GM12878 (cell line): ENCODE results near the gene ERVH48-1. TPM values are rescaled to one million over a fixed set of nuclear protein-coding genes. Genes with fewer than 3 reads are reported as not detected.

Experiments used
- ASH2L ChIP-seq: fragments of 300-600, 200-600 bp; sonication (generic); IDR thresholded peaks from 2 replicates; pipeline ENCODE4 v1.6.1; 2017; ENCODE audit warnings: low read depth, mild to moderate bottlenecking, borderline replicate concordance
- ATF7 ChIP-seq: fragments of 450-650 bp; IDR thresholded peaks from 2 replicates; pipeline ENCODE4 v1.6.1; 2016; ENCODE audit warnings: low read depth, mild to moderate bottlenecking
- BCL11A ChIP-seq: IDR thresholded peaks from 2 replicates; pipeline ENCODE4 v1.6.1; 2011; ENCODE audit warnings: low read depth, low read length
- BCL3 ChIP-seq: IDR thresholded peaks from 2 replicates; pipeline ENCODE4 v1.6.1; 2011; ENCODE audit warnings: borderline replicate concordance, low read depth, mild to moderate bottlenecking, moderate library complexity, low read length; ENCODE audit not compliant: insufficient read depth, poor library complexity, severe bottlenecking
- BMI1 ChIP-seq: fragments of 450-650 bp; IDR thresholded peaks from 2 replicates; pipeline ENCODE4 v1.6.1; 2016; ENCODE audit warnings: mild to moderate bottlenecking, moderate library complexity, borderline replicate concordance
- CBFB ChIP-seq: IDR thresholded peaks from 2 replicates; pipeline ENCODE4 v1.6.1; 2016; ENCODE audit warnings: antibody characterized with exemption, low read depth
- CBX5 ChIP-seq: sonication (generic); IDR thresholded peaks from 2 replicates; pipeline ENCODE4 v1.6.1; 2016; ENCODE audit warnings: low read depth, moderate library complexity, mild to moderate bottlenecking, inconsistent platforms
- ESRRA ChIP-seq: IDR thresholded peaks from 2 replicates; pipeline ENCODE4 v1.6.1; 2012; ENCODE audit warnings: mild to moderate bottlenecking, low read length, improper control_type of control experiment
- HCFC1 ChIP-seq: fragments of 150-350 bp; IDR thresholded peaks from 2 replicates; pipeline ENCODE4 v1.6.1; 2014; ENCODE audit warnings: low read length
- IRF4 ChIP-seq: IDR thresholded peaks from 2 replicates; pipeline ENCODE4 v1.6.1; 2011; ENCODE audit warnings: low read depth, low read length
- IRF5 ChIP-seq: fragments of 450-650 bp; IDR thresholded peaks from 2 replicates; pipeline ENCODE4 v1.6.1; 2017; ENCODE audit warnings: borderline replicate concordance
- NFYA ChIP-seq: IDR thresholded peaks from 2 replicates; pipeline ENCODE4 v1.6.1; 2011; ENCODE audit warnings: low read depth, mild to moderate bottlenecking, low read length, improper control_type of control experiment, borderline replicate concordance
- NR2C1 ChIP-seq: fragments of 450-650 bp; IDR thresholded peaks from 2 replicates; pipeline ENCODE4 v1.6.1; 2017; ENCODE audit warnings: antibody characterized with exemption, mild to moderate bottlenecking, moderate library complexity
- POLR2AphosphoS5 ChIP-seq: IDR thresholded peaks from 2 replicates; pipeline ENCODE4 v1.6.1; 2011; ENCODE audit warnings: mild to moderate bottlenecking, low read length, inconsistent platforms
- SKIL ChIP-seq: fragments of 450-650 bp; IDR thresholded peaks from 2 replicates; pipeline ENCODE4 v1.6.1; 2017; ENCODE audit warnings: mild to moderate bottlenecking, low read depth, inconsistent platforms; ENCODE audit not compliant: poor library complexity, severe bottlenecking
- SMARCA5 ChIP-seq: fragments of 450-650 bp; IDR thresholded peaks from 2 replicates; pipeline ENCODE4 v1.6.1; 2017; ENCODE audit warnings: mild to moderate bottlenecking
- SMC3 ChIP-seq: IDR thresholded peaks from 2 replicates; pipeline ENCODE4 v1.6.1; 2011; ENCODE audit warnings: low read length, improper control_type of control experiment, borderline replicate concordance
- SREBF2 ChIP-seq: IDR thresholded peaks from 2 replicates; pipeline ENCODE4 v1.6.1; 2012; ENCODE audit warnings: mild to moderate bottlenecking, low read length
- SUZ12 ChIP-seq: fragments of 200-600 bp; sonication (generic); IDR thresholded peaks from one replicate; pipeline ENCODE4 v1.6.1; 2018; ENCODE audit warnings: antibody characterized with exemption, mild to moderate bottlenecking; ENCODE audit not compliant: unreplicated experiment
- TARDBP ChIP-seq: IDR thresholded peaks from 2 replicates; pipeline ENCODE4 v1.6.1; 2016; ENCODE audit warnings: borderline replicate concordance
- ZNF24 ChIP-seq: fragments of 450-650 bp; IDR thresholded peaks from 2 replicates; pipeline ENCODE4 v1.6.1; 2017; ENCODE audit warnings: antibody characterized with exemption, mild to moderate bottlenecking
- ZNF687 ChIP-seq: fragments of 450-650 bp; IDR thresholded peaks from 2 replicates; pipeline ENCODE4 v1.6.1; 2017; ENCODE audit warnings: mild to moderate bottlenecking, moderate library complexity
- polyA plus RNA-seq, 11 experiments: library from polyadenylated mRNA; depleted of rRNA in 4 of 11; unstranded in 6 of 11; stranded (reverse) in 5 of 11; fragments of >200 nt; fragmentation: Nextera tagmentation in 4 of 11; fragmentation: Illumina TruSeq in 1 of 11; extraction: Ambion mirVana in 4 of 11; extraction: Trizol in 1 of 11; gene quantifications; 1 replicate in 1 of 11; 2 replicates in 10 of 11; pipeline versions ENCODE4 v1.2.1 to v1.2.3, GENCODE V29; 2011 to 2016; ENCODE audit warnings: inconsistent platforms in 2 of 11, missing spikeins in 2 of 11, low read depth in 1 of 11
- total RNA-seq, 4 experiments: library from RNA; depleted of rRNA in 3 of 4; stranded (reverse); fragments of >200 nt in 3 of 4; fragmentation: Illumina TruSeq in 1 of 4; extraction: Trizol in 1 of 4; gene quantifications; 2 replicates each; pipeline versions ENCODE4 v1.2.1 to v1.2.3, GENCODE V29; 2013 to 2021

Gene ERVH48-1
- total and polyA plus RNA-seq, 10 of the 15 experiments (the other 5 are each of a cell fraction or from before 2014, with no cell fraction given): 0.03 to 0.30 (median 0.13) TPM; not detected in 7

GRCh38 chr21:42973991-42974831 is 48.8 kb upstream of the ERVH48-1 start, which contains the start of gene PKNOX1 (continued):
- TF ChIP-seq POLR2AphosphoS5: peak; percentile 28; the same call in 1 of the 2 replicates
- 0 out of 2 replicates have a peak, but pooled peaks have one; percentile 30 for TF ChIP-seq CBFB
- no peak for TF ChIP-seq BCL11A
- no peak for TF ChIP-seq IRF5
- no peak for TF ChIP-seq ASH2L
- TF ChIP-seq CBX5: no peak
- no peak for TF ChIP-seq BCL3
- TF ChIP-seq HCFC1: no peak
- TF ChIP-seq SMC3: no peak
- no peak; the same call in 1 of the 2 replicates for TF ChIP-seq NR2C1
- TF ChIP-seq ZNF24: no peak
- TF ChIP-seq SREBF2: no peak
- TF ChIP-seq SMARCA5: no peak
- no peak for TF ChIP-seq BMI1
- TF ChIP-seq SKIL: peak; percentile 54
- TF ChIP-seq ZNF687: no peak
- TF ChIP-seq SUZ12: no peak
- TF ChIP-seq IRF4: 0 out of 2 replicates have a peak, but pooled peaks have one; percentile 14
- TF ChIP-seq ATF7: peak; percentile 99
- TF ChIP-seq NFYA: no peak
- TF ChIP-seq TARDBP: no peak
- no peak for TF ChIP-seq ESRRA
